ENCODE data around the gene MVP.

MVP gene

GRCh38 chr16:29815032-29815721 is 5.1 kb upstream of the MVP start:
- DNase-seq (ENCODE audit: insufficient read length, low spot score) (no peak), FAIRE-seq (no peak)
- TF ChIP-seq POLR2A (IDR thresholded peaks at IDR 0.05; ENCODE audit: low read depth, low read length) (no peak), POU2F2 (IDR thresholded peaks at IDR 0.05; ENCODE audit: low read depth, low read length) (no peak), SPI1 (IDR thresholded peaks at IDR 0.05; ENCODE audit: low read depth, low read length) (no peak), TAF1 (IDR thresholded peaks at IDR 0.05; ENCODE audit: low read depth, low read length) (no peak), POLR2AphosphoS5 (IDR thresholded peaks at IDR 0.05; ENCODE audit: low read depth, low read length) (no peak), PAX5 (IDR thresholded peaks at IDR 0.05; ENCODE audit: insufficient read depth, low read length, severe bottlenecking) (no peak)

- FAIRE-seq (peak; percentile 99), DNase-seq (ENCODE audit: insufficient read length, low spot score) (peak; percentile 95)
- no peak for TF ChIP-seq PAX5 (IDR thresholded peaks at IDR 0.05; ENCODE audit: insufficient read depth, low read length, severe bottlenecking)
- TF ChIP-seq POLR2A (IDR thresholded peaks at IDR 0.05; ENCODE audit: low read depth, low read length) = peak; percentile 86
- peak; percentile 66 for TF ChIP-seq SPI1 (IDR thresholded peaks at IDR 0.05; ENCODE audit: low read depth, low read length)
- TF ChIP-seq TAF1 (IDR thresholded peaks at IDR 0.05; ENCODE audit: low read depth, low read length) = peak; percentile 87
- peak; percentile 85 for TF ChIP-seq POLR2AphosphoS5 (IDR thresholded peaks at IDR 0.05; ENCODE audit: low read depth, low read length)
- TF ChIP-seq POU2F2 (IDR thresholded peaks at IDR 0.05; ENCODE audit: low read depth, low read length) = no peak; the same call in 1 of the 2 replicates
Observed at GRCh38 chr16:29815793-29816693, 4.2 kb upstream of the MVP start, which contains the start of gene PAGR1. Gene PAGR1, plus strand, starts transcription at chr16:29816152. Its CDS starts 374 bp downstream, at chr16:29816526.

GRCh38 chr16:29816694-29817441 is 3.4 kb upstream of the MVP start:
- TF ChIP-seq POU2F2 (IDR thresholded peaks at IDR 0.05; ENCODE audit: low read depth, low read length) (no peak), SPI1 (IDR thresholded peaks at IDR 0.05; ENCODE audit: low read depth, low read length) (0 out of 2 replicates have a peak, but pooled peaks have one; percentile 27)
- DNase-seq (ENCODE audit: insufficient read length, low spot score) (peak; percentile 52), FAIRE-seq (no peak)

- FAIRE-seq = no peak
- DNase-seq (ENCODE audit: insufficient read length, low spot score) = no peak
- TF ChIP-seq POLR2A (IDR thresholded peaks at IDR 0.05; ENCODE audit: low read depth, low read length) (no peak), SPI1 (IDR thresholded peaks at IDR 0.05; ENCODE audit: low read depth, low read length) (no peak), POLR2AphosphoS5 (IDR thresholded peaks at IDR 0.05; ENCODE audit: low read depth, low read length) (no peak), TAF1 (IDR thresholded peaks at IDR 0.05; ENCODE audit: low read depth, low read length) (no peak), PAX5 (IDR thresholded peaks at IDR 0.05; ENCODE audit: insufficient read depth, low read length, severe bottlenecking) (no peak)
Observed at GRCh38 chr16:29818082-29818481, 2.2 kb upstream of the MVP start.

GRCh38 chr16:29819506-29819905 is 756 bp upstream of the MVP start:
- no peak for TF ChIP-seq POLR2AphosphoS5 (IDR thresholded peaks at IDR 0.05; ENCODE audit: low read depth, low read length)
- TF ChIP-seq TAF1 (IDR thresholded peaks at IDR 0.05; ENCODE audit: low read depth, low read length) = no peak
- no peak for TF ChIP-seq POLR2A (IDR thresholded peaks at IDR 0.05; ENCODE audit: low read depth, low read length)
- no peak for TF ChIP-seq POU2F2 (IDR thresholded peaks at IDR 0.05; ENCODE audit: low read depth, low read length)
- 0 out of 2 replicates have a peak, but pooled peaks have one; percentile 19 for TF ChIP-seq SPI1 (IDR thresholded peaks at IDR 0.05; ENCODE audit: low read depth, low read length)
- TF ChIP-seq PAX5 (IDR thresholded peaks at IDR 0.05; ENCODE audit: insufficient read depth, low read length, severe bottlenecking) = no peak
- FAIRE-seq (no peak), DNase-seq (ENCODE audit: insufficient read length, low spot score) (no peak)

GRCh38 chr16:29820730-29821642 is 724 bp downstream of the MVP start:
- DNase-seq (ENCODE audit: insufficient read length, low spot score) (peak; percentile 55), FAIRE-seq (peak; percentile 13)
- peak; percentile 56; the same call in 1 of the 2 replicates for TF ChIP-seq TAF1 (IDR thresholded peaks at IDR 0.05; ENCODE audit: low read depth, low read length)
- no peak for TF ChIP-seq SPI1 (IDR thresholded peaks at IDR 0.05; ENCODE audit: low read depth, low read length)
- no peak for TF ChIP-seq PAX5 (IDR thresholded peaks at IDR 0.05; ENCODE audit: insufficient read depth, low read length, severe bottlenecking)
- no peak for TF ChIP-seq POU2F2 (IDR thresholded peaks at IDR 0.05; ENCODE audit: low read depth, low read length)
- TF ChIP-seq POLR2A (IDR thresholded peaks at IDR 0.05; ENCODE audit: low read depth, low read length) = peak; percentile 84
- peak; percentile 67 for TF ChIP-seq POLR2AphosphoS5 (IDR thresholded peaks at IDR 0.05; ENCODE audit: low read depth, low read length)

GRCh38 chr16:29821643-29822115 is 1.4 kb downstream of the MVP start:
- TF ChIP-seq POLR2A (IDR thresholded peaks at IDR 0.05; ENCODE audit: low read depth, low read length) (no peak), POU2F2 (IDR thresholded peaks at IDR 0.05; ENCODE audit: low read depth, low read length) (no peak), PAX5 (IDR thresholded peaks at IDR 0.05; ENCODE audit: insufficient read depth, low read length, severe bottlenecking) (no peak), POLR2AphosphoS5 (IDR thresholded peaks at IDR 0.05; ENCODE audit: low read depth, low read length) (no peak), TAF1 (IDR thresholded peaks at IDR 0.05; ENCODE audit: low read depth, low read length) (no peak), SPI1 (IDR thresholded peaks at IDR 0.05; ENCODE audit: low read depth, low read length) (no peak)
- FAIRE-seq (no peak), DNase-seq (ENCODE audit: insufficient read length, low spot score) (no peak)

- TF ChIP-seq TAF1 (IDR thresholded peaks at IDR 0.05; ENCODE audit: low read depth, low read length) = no peak
- no peak for TF ChIP-seq POU2F2 (IDR thresholded peaks at IDR 0.05; ENCODE audit: low read depth, low read length)
- TF ChIP-seq SPI1 (IDR thresholded peaks at IDR 0.05; ENCODE audit: low read depth, low read length) = no peak
- TF ChIP-seq POLR2A (IDR thresholded peaks at IDR 0.05; ENCODE audit: low read depth, low read length) = no peak
- TF ChIP-seq PAX5 (IDR thresholded peaks at IDR 0.05; ENCODE audit: insufficient read depth, low read length, severe bottlenecking) = no peak
- no peak for TF ChIP-seq POLR2AphosphoS5 (IDR thresholded peaks at IDR 0.05; ENCODE audit: low read depth, low read length)
- no peak for FAIRE-seq
- no peak for DNase-seq (ENCODE audit: insufficient read length, low spot score)
Observed at GRCh38 chr16:29824589-29825144, 4.4 kb downstream of the MVP start.

Measured in GM12891 (cell line).